Keratinocyte (primary cell): ENCODE data around the gene SLC6A7. TPM values are rescaled to one million over a fixed set of nuclear protein-coding genes. Genes with fewer than 3 reads are reported as not detected.

ENCODE experiments used
- DNase-seq: peaks from one replicate; pipeline ENCODE4 v3.0.0-alpha.2; 2011; ENCODE audit warnings: low read depth, missing footprints, low spot score
- FAIRE-seq: peaks from 2 replicates; lab custom pipeline; 2011; peaks lifted over from hg19 to GRCh38; lab: Jason Lieb, UNC
- H2AFZ ChIP-seq: 2 replicates; pipeline ENCODE4 v1.6.0; 2012; ENCODE audit warnings: low read length, control low read depth, inconsistent platforms; ENCODE audit not compliant: control insufficient read depth
- H3K27ac ChIP-seq: 2 replicates; pipeline ENCODE4 v1.5.1; 2011; ENCODE audit warnings: low read length; ENCODE audit not compliant: control insufficient read depth, insufficient read depth
- H3K27me3 ChIP-seq: 3 replicates; pipeline ENCODE4 v1.6.0; 2011; ENCODE audit warnings: low read length; ENCODE audit not compliant: control insufficient read depth, insufficient read depth; ENCODE audit errors: extremely low read depth
- H3K36me3 ChIP-seq, 2 experiments: 2 replicates in 1 of 2; 3 replicates in 1 of 2; pipeline ENCODE4 v1.5.1; 2011; ENCODE audit warnings: low read length in 2 of 2, mild to moderate bottlenecking in 1 of 2; ENCODE audit not compliant: control insufficient read depth in 2 of 2, insufficient read depth in 2 of 2; ENCODE audit errors: extremely low read depth in 1 of 2
- H3K4me1 ChIP-seq: 3 replicates; pipeline ENCODE4 v1.5.1; 2011; ENCODE audit warnings: low read length; ENCODE audit not compliant: control insufficient read depth, insufficient read depth; ENCODE audit errors: extremely low read depth
- H3K4me2 ChIP-seq: 3 replicates; pipeline ENCODE4 v1.6.0; 2011; ENCODE audit warnings: low read depth, low read length; ENCODE audit not compliant: control insufficient read depth, insufficient read depth; ENCODE audit errors: extremely low read depth
- H3K4me3 ChIP-seq, 3 experiments: fragments of 200-600 bp in 1 of 3; sonication (generic) in 1 of 3; 2 replicates in 2 of 3; 3 replicates in 1 of 3; pipeline ENCODE4 v1.5.1; 2011 to 2016; ENCODE audit warnings: low read length in 3 of 3, mild to moderate bottlenecking in 3 of 3, control low read depth in 2 of 3, inconsistent platforms in 1 of 3, low read depth in 1 of 3, mixed read lengths in 1 of 3, mixed run types in 1 of 3, moderate library complexity in 1 of 3; ENCODE audit not compliant: control insufficient read depth in 2 of 3, insufficient read depth in 2 of 3; ENCODE audit errors: extremely low read depth in 1 of 3
- H3K79me2 ChIP-seq: 2 replicates; pipeline ENCODE4 v1.6.0; 2012; ENCODE audit warnings: low read length; ENCODE audit not compliant: control insufficient read depth, insufficient read depth
- H3K9ac ChIP-seq: 3 replicates; pipeline ENCODE4 v1.6.0; 2011; ENCODE audit warnings: low read length; ENCODE audit not compliant: control insufficient read depth, insufficient read depth; ENCODE audit errors: extremely low read depth
- H3K9me1 ChIP-seq: 3 replicates; pipeline ENCODE4 v1.6.0; 2011; ENCODE audit warnings: low read length; ENCODE audit not compliant: control insufficient read depth, insufficient read depth; ENCODE audit errors: extremely low read depth
- H3K9me3 ChIP-seq: 2 replicates; pipeline ENCODE4 v1.5.1; 2012; ENCODE audit warnings: low read depth, low read length; ENCODE audit not compliant: control insufficient read depth
- H4K20me1 ChIP-seq: 3 replicates; pipeline ENCODE4 v1.6.0; 2011; ENCODE audit warnings: low read length; ENCODE audit not compliant: control insufficient read depth, insufficient read depth; ENCODE audit errors: extremely low read depth
- CTCF ChIP-seq, 3 experiments: IDR thresholded peaks in 1 of 3; conservative IDR thresholded peaks in 1 of 3; optimal IDR thresholded peaks in 1 of 3; 2 replicates in 2 of 3; 3 replicates in 1 of 3; pipeline versions ENCODE3 to v1.5.1; 2011; ENCODE audit warnings: low read length in 3 of 3, mild to moderate bottlenecking in 3 of 3, moderate library complexity in 2 of 3, control low read depth in 1 of 3, inconsistent platforms in 1 of 3; ENCODE audit not compliant: insufficient read depth in 2 of 3; ENCODE audit errors: extremely low read depth in 1 of 3
- EZH2 ChIP-seq: IDR thresholded peaks from one replicate; pipeline ENCODE4 v1.6.1; 2012; ENCODE audit warnings: inconsistent platforms, mild to moderate bottlenecking, low read length, moderate library complexity
- dilution Hi-C: fragments of 300-500 bp; cut with MboI; formaldehyde crosslinking; loops from one replicate; pipeline ENCODE4 v1.7.0; 2020; ENCODE audit warnings: low sequenced_read_pairs; ENCODE audit not compliant: extremely low pct_ligation_motif_present
- polyA plus RNA-seq, 5 experiments: library from polyadenylated mRNA; depleted of rRNA in 3 of 5; stranded (reverse) in 3 of 5; stranded (forward) in 1 of 5; unstranded in 1 of 5; fragments of >200 nt; gene quantifications; 1 replicate in 1 of 5; 2 replicates in 3 of 5; 3 replicates in 1 of 5; pipeline versions ENCODE4 v1.2.1 to v1.2.3, GENCODE V29; 2011 to 2012; ENCODE audit warnings: missing spikeins in 2 of 5, low read depth in 1 of 5, low replicate concordance in 1 of 5

SLC6A7 gene
- polyA plus RNA-seq, 1 donor (not counting 4 experiments of a cell fraction or from before 2014, with no cell fraction given) = not detected

GRCh38 chr5:150249744-150250143 is 59.9 kb downstream of the SLC6A7 start:
- H4K20me1 ChIP-seq = no peaks in the 10 kb centered on the region
- H3K79me2 ChIP-seq = no peaks in the 10 kb centered on the region
- H3K36me3 ChIP-seq = no peaks in the 10 kb centered on the region
- H3K4me1 ChIP-seq = no peaks in the 10 kb centered on the region
- no peak overlapping the region for H2AFZ ChIP-seq
- FAIRE-seq (no peak), DNase-seq (no peak)
- H3K4me3 ChIP-seq = no peak overlapping the region
- H3K9me3 ChIP-seq = no peaks in the 10 kb centered on the region
- no peak overlapping the region for H3K4me2 ChIP-seq
- no peak overlapping the region for H3K27ac ChIP-seq
- no peaks in the 10 kb centered on the region for H3K9me1 ChIP-seq
- dilution Hi-C loops = no loop called here
- H3K9ac ChIP-seq = no peak overlapping the region
- TF ChIP-seq CTCF (optimal IDR thresholded peaks at IDR 0.05 in 1 of 3, IDR thresholded peaks at IDR 0.05 in 1 of 3, conservative IDR thresholded peaks at IDR 0.05 in 1 of 3; ENCODE audit: extremely low read depth in 1 of 3, insufficient read depth in 2 of 3, low read length in 3 of 3) (no peak), EZH2 (no peak)
- no peaks in the 10 kb centered on the region for H3K27me3 ChIP-seq

GRCh38 chr5:150251504-150251903 is 61.6 kb downstream of the SLC6A7 start:
- Histone ChIP-seq H3K4me3 (no peak overlapping the region), H3K4me1 (no peaks in the 10 kb centered on the region), H3K9me3 (no peaks in the 10 kb centered on the region), H3K9me1 (no peaks in the 10 kb centered on the region), H3K4me2 (no peak overlapping the region), H3K27me3 (no peaks in the 10 kb centered on the region), H3K27ac (no peak overlapping the region), H3K9ac (no peak overlapping the region), H3K36me3 (no peaks in the 10 kb centered on the region), H3K79me2 (no peaks in the 10 kb centered on the region), H2AFZ (no peak overlapping the region), H4K20me1 (no peaks in the 10 kb centered on the region)
- dilution Hi-C loops = no loop called here
- no peak for FAIRE-seq
- DNase-seq = no peak
- no peak for TF ChIP-seq CTCF (optimal IDR thresholded peaks at IDR 0.05 in 1 of 3, IDR thresholded peaks at IDR 0.05 in 1 of 3, conservative IDR thresholded peaks at IDR 0.05 in 1 of 3; ENCODE audit: extremely low read depth in 1 of 3, insufficient read depth in 2 of 3, low read length in 3 of 3)
- no peak for TF ChIP-seq EZH2
